ENCODE measurements around the gene LITAFD.

LITAFD gene

DNA sequence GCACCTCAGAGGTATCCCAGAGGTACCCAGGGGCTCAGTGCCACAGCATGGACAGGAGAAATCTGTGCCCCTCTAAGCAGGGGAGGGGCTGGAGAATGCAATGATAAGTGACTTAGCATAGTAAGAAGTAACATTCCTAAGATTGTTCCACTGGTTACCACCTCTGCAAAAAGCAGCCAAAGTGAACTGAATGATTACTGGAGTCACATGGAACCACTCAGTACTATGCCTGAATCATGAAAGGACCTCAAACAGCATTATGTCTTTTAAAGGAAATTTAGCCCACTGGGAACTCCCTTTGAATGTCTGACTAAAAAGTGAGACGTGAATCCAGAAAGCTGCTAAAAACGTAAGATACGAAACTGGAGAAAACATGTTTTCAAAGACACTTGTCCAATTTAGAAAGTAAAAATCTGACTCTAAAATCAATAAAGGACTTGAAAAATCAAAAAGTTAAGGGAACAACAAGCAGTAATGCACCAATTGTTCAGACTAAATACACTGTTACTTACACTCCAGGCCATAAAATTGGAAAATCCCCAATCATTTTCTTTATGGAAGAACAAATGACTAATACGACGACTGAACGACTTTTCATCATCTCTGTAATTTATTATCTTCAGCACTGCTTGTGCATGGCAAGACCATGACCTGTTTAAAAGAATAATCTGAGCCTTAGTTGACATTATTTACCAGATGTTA lies 38.6 kb downstream of the LITAFD start:
- DNase-seq, result no peak

GRCh38 chr16:8921347-8921984 lies 39.3 kb downstream of the LITAFD start:
- DNase-seq, result no peak

- no peak for DNase-seq
These were observed 41.0 kb downstream of the LITAFD start for GRCh38 chr16:8923199-8923598.

DNA sequence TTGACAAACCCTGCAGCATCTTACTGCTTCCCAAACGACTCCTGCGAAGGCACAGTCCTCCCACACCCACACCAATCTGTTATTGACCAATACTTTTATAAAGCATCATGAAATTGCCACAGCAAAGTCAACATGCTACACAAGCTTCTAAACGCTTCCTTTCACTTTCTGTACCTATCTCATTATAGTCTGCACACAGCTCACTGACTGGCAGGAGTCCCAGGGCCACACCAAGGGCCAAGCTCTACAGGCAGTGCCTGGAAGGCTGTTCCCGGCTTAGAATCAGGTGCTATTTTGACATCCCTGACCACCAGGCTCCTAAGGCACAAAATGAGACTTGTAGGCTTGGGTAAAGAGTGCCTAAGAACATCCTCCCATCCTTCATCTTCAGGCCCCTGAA lies 42.1 kb downstream of the LITAFD start:
- DNase-seq, result no peak

DNA sequence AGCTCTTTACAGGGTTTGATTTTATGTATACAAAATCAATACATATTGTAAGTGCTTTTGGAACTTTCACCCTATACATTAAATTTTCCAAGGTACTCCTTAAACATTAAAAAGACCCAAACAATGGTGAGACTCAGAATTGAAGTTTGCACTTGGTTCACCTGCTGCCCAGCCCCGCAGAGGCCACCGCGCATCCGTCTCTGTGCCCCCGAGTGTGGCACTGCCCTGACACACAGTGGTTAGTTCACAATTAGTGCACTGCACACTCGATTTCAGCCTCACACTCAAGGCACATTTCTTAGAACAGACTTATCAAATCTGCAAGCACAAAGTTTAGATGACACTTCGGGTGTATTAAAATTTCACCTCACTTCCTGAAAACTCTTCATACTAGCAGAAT lies 43.3 kb downstream of the LITAFD start:
- no peak for DNase-seq

DNA sequence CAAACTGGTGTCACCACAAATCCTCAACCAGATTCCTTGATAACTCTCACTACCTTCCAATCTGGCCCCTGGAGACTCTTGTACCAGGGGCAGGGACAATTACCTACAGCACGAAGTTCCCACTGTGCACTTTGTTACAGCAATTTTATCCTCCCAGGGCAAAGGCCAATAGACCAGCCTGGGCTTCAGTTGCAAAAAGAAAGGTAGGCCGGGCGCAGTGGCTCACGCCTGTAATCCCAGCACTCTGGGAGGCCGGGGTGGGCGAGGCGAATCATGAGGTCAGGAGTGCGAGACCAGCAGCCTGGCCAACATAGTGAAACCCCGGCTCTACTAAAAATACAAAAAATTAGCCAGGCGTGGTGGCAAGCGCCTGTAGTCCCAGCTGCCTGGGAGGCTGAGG lies 44.7 kb downstream of the LITAFD start:
- no peak for DNase-seq

- DNase-seq, result peak in 1 of 2 experiments; percentile 6
These were observed 46.4 kb downstream of the LITAFD start for GRCh38 chr16:8928467-8928957.

GRCh38 chr16:8929086-8929748 lies 47.1 kb downstream of the LITAFD start:
- no peak for DNase-seq

GRCh38 chr16:8931859-8932258 lies 49.7 kb downstream of the LITAFD start:
- peak; percentile 14 to 44 for DNase-seq

GRCh38 chr16:8934601-8935000 lies 52.5 kb downstream of the LITAFD start:
- DNase-seq, result no peak
